SK-N-SH (cell line): ENCODE data around the gene CCDC126. TPM values are rescaled to one million over a fixed set of nuclear protein-coding genes. Genes with fewer than 3 reads are reported as not detected.

Source experiments
- CTCF ChIA-PET: fragments of 300-600, 350-600 bp; formaldehyde crosslinking; extraction: SDS; loops from one replicate; lab custom pipeline; 2021; lab: Yijun Ruan, JAX
- POLR2A ChIA-PET: fragments of 350-600 bp; sonication (Branson Sonifier 250); formaldehyde crosslinking; extraction: SDS; loops from one replicate; lab custom pipeline; 2020; ENCODE audit warnings: antibody characterized with exemption, inconsistent platforms; lab: Yijun Ruan, JAX
- DNase-seq: peaks from one replicate; pipeline ENCODE4 v3.0.0; 2012
- H2AFZ ChIP-seq: fragments of 200-600 bp; sonication (generic); 2 replicates; pipeline ENCODE4 v1.8.1; 2016; ENCODE audit warnings: antibody characterized with exemption, mild to moderate bottlenecking, low read depth
- H3F3A ChIP-seq: fragments of 200-600 bp; sonication (generic); replicated peaks from 2 replicates; pipeline ENCODE3; 2016; ENCODE audit warnings: antibody characterized with exemption, mild to moderate bottlenecking; ENCODE audit not compliant: insufficient read depth
- H3K27ac ChIP-seq, 2 experiments: fragments of 200-500 bp in 1 of 2; fragments of 200-600 bp in 1 of 2; sonication (Bioruptor generic) in 1 of 2; sonication (generic), shearing (Covaris generic) in 1 of 2; 2 replicates each; pipeline versions ENCODE4 v1.5.1 to v1.6.1; 2014 to 2016; ENCODE audit warnings: low read depth in 2 of 2, inconsistent platforms in 1 of 2, low read length in 1 of 2, mild to moderate bottlenecking in 1 of 2, mixed read lengths in 1 of 2
- H3K27me3 ChIP-seq: fragments of 200-600 bp; sonication (generic), shearing (Covaris generic); 2 replicates; pipeline ENCODE4 v1.6.1; 2016; ENCODE audit warnings: mixed run types; ENCODE audit not compliant: insufficient read depth
- H3K36me3 ChIP-seq, 2 experiments: fragments of 200-500 bp in 1 of 2; fragments of 200-600 bp in 1 of 2; sonication (Bioruptor generic) in 1 of 2; sonication (generic) in 1 of 2; replicated peaks in 1 of 2; 2 replicates each; pipeline versions ENCODE3 to v1.5.1; 2014 to 2016; ENCODE audit warnings: low read length in 1 of 2, mild to moderate bottlenecking in 1 of 2; ENCODE audit not compliant: insufficient read depth in 2 of 2, control insufficient read depth in 1 of 2
- H3K4me1 ChIP-seq, 2 experiments: fragments of 200-500 bp in 1 of 2; fragments of 200-600 bp in 1 of 2; sonication (Bioruptor generic) in 1 of 2; sonication (generic), shearing (Covaris generic) in 1 of 2; 2 replicates each; pipeline versions ENCODE4 v1.5.1 to v1.6.1; 2014 to 2016; ENCODE audit warnings: low read depth in 1 of 2, low read length in 1 of 2, mixed run types in 1 of 2; ENCODE audit not compliant: insufficient read depth in 2 of 2, control insufficient read depth in 1 of 2
- H3K4me2 ChIP-seq: fragments of 200-600 bp; sonication (generic), shearing (Covaris generic); 2 replicates; pipeline ENCODE4 v1.6.1; 2017; ENCODE audit warnings: mixed run types
- H3K4me3 ChIP-seq, 2 experiments: fragments of 200-500 bp in 1 of 2; fragments of 200-600 bp in 1 of 2; sonication (Bioruptor generic) in 1 of 2; sonication (generic), shearing (Covaris generic) in 1 of 2; 2 replicates each; pipeline versions ENCODE4 v1.5.1 to v1.8.1; 2014 to 2016; ENCODE audit warnings: low read depth in 2 of 2, inconsistent platforms in 1 of 2, low read length in 1 of 2, mild to moderate bottlenecking in 1 of 2, mixed read lengths in 1 of 2, moderate library complexity in 1 of 2
- H3K79me2 ChIP-seq: fragments of 200-600 bp; sonication (generic); 2 replicates; pipeline ENCODE4 v1.8.1; 2017; ENCODE audit warnings: mild to moderate bottlenecking; ENCODE audit not compliant: insufficient read depth
- H3K9ac ChIP-seq: fragments of 200-600 bp; sonication (generic); 2 replicates; pipeline ENCODE4 v1.6.1; 2017; ENCODE audit warnings: mixed run types
- H3K9me2 ChIP-seq: fragments of 200-600 bp; sonication (generic); 2 replicates; pipeline ENCODE4 v1.6.1; 2017; ENCODE audit warnings: mixed run types
- H3K9me3 ChIP-seq: fragments of 200-600 bp; sonication (generic); 2 replicates; pipeline ENCODE4 v1.6.1; 2017; ENCODE audit warnings: mixed run types, mild to moderate bottlenecking, moderate library complexity
- H4K20me1 ChIP-seq: fragments of 200-600 bp; sonication (generic); 2 replicates; pipeline ENCODE4 v1.6.1; 2017; ENCODE audit warnings: mild to moderate bottlenecking, mixed run types; ENCODE audit not compliant: insufficient read depth
- EP300 ChIP-seq, 2 experiments: IDR thresholded peaks; 2 replicates each; pipeline versions ENCODE4 v1.4.0 to v1.6.1; 2012; ENCODE audit warnings: borderline replicate concordance in 1 of 2, low read depth in 1 of 2, low read length in 1 of 2
- FOSL2 ChIP-seq: IDR thresholded peaks from 2 replicates; pipeline ENCODE4 v1.4.0; 2012; ENCODE audit warnings: low read depth, mild to moderate bottlenecking, moderate library complexity, borderline replicate concordance
- FOXM1 ChIP-seq: IDR thresholded peaks from 2 replicates; pipeline ENCODE4 v1.4.0; 2012; ENCODE audit warnings: low read depth, mild to moderate bottlenecking
- GABPA ChIP-seq: IDR thresholded peaks from 2 replicates; pipeline ENCODE4 v1.4.0; 2012; ENCODE audit warnings: low read depth, mild to moderate bottlenecking
- MEF2A ChIP-seq: IDR thresholded peaks from 2 replicates; pipeline ENCODE4 v1.4.0; 2012; ENCODE audit warnings: low read depth, borderline replicate concordance
- MXI1 ChIP-seq: IDR thresholded peaks from 2 replicates; pipeline ENCODE4 v1.6.1; 2012; ENCODE audit warnings: mild to moderate bottlenecking, low read depth, low read length, improper control_type of control experiment
- NRF1 ChIP-seq: IDR thresholded peaks from 2 replicates; pipeline ENCODE4 v1.6.1; 2012; ENCODE audit warnings: low read depth, mild to moderate bottlenecking, low read length
- POLR2AphosphoS5 ChIP-seq: IDR thresholded peaks from 2 replicates; pipeline ENCODE4 v1.6.1; 2012; ENCODE audit warnings: low read depth, low read length
- RXRA ChIP-seq: IDR thresholded peaks from 2 replicates; pipeline ENCODE4 v1.4.0; 2012; ENCODE audit warnings: low read depth, mild to moderate bottlenecking, borderline replicate concordance
- TAF1 ChIP-seq: IDR thresholded peaks from 2 replicates; pipeline ENCODE4 v1.6.1; 2012; ENCODE audit warnings: low read depth, mild to moderate bottlenecking, low read length, moderate library complexity, borderline replicate concordance
- TCF12 ChIP-seq: IDR thresholded peaks from 2 replicates; pipeline ENCODE4 v1.4.0; 2012
- TEAD4 ChIP-seq: IDR thresholded peaks from 2 replicates; pipeline ENCODE4 v1.4.0; 2012; ENCODE audit warnings: mild to moderate bottlenecking, borderline replicate concordance; ENCODE audit not compliant: insufficient read depth
- polyA plus RNA-seq, 3 experiments: library from polyadenylated mRNA; depleted of rRNA; stranded (reverse); fragments of >200 nt; gene quantifications; 2 replicates each; pipeline ENCODE4 v1.2.3, GENCODE V29; 2012
- TF ChIP-seq, protein P1 (sequence below): fragments of 200-600 bp; sonication (generic); IDR thresholded peaks from 2 replicates; pipeline ENCODE4 v1.6.1; 2017; ENCODE audit warnings: antibody characterized with exemption, mild to moderate bottlenecking, moderate library complexity
- TF ChIP-seq, protein P2 (sequence below): IDR thresholded peaks from 2 replicates; pipeline ENCODE4 v1.4.0; 2012; ENCODE audit warnings: low read depth, borderline replicate concordance
- TF ChIP-seq, protein P3 (sequence below): fragments of 150-350 bp; IDR thresholded peaks from 2 replicates; pipeline ENCODE4 v1.6.1; 2016; ENCODE audit warnings: mild to moderate bottlenecking, low read depth, low read length
- TF ChIP-seq, protein P4 (sequence below): IDR thresholded peaks from 2 replicates; pipeline ENCODE4; 2012

The CCDC126 gene
- polyA plus RNA-seq, 1 of the 3 experiments (the other 2 are of a cell fraction), result 5.5 TPM

DNA sequence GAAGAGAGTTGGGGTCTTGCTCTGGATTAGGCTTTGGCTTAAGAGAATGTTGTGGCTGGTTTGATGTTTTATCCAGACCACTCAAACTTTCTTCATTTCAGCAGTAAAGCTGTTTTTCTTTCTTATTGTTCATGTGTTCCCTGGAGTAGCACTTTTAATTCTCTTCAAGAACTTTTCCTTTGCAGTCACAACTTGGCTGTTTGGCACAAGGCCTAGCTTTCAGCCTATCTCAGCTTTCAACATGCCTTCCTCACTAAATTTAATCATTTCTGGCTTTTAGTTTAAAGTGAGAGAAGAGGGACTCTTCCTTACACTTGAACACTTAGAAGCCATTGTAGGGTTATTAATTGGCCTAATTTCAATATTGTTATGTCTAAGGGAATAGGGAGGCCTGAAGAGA is 18.1 kb downstream of the CCDC126 start:
- H3K79me2 ChIP-seq, result no peaks in the 10 kb centered on the region
- no peaks in the 10 kb centered on the region for H3K4me1 ChIP-seq
- no peak overlapping the region for H3K4me3 ChIP-seq
- no peaks in the 10 kb centered on the region for H3K27me3 ChIP-seq
- H3K9me2 ChIP-seq, result no peaks in the 10 kb centered on the region
- ChIA-PET CTCF (interaction anchor here (1.0 to 1.6 kb wide), 2 partner anchors 83 to 1483 kb away, joined by 3 read pairs; no protein-coding TSS in a partner anchor), POLR2A (no interaction called here)
- TF ChIP-seq MEF2A, result no peak
- no peak for TF ChIP-seq EP300 (IDR thresholded peaks at IDR 0.05; ENCODE audit: borderline replicate concordance in 1 of 2, low read depth in 1 of 2, low read length in 1 of 2)
- TF ChIP-seq NRF1, result no peak
- TF ChIP-seq GABPA, result no peak
- TF ChIP-seq FOXM1, result no peak
- TF ChIP-seq, protein P1, sequence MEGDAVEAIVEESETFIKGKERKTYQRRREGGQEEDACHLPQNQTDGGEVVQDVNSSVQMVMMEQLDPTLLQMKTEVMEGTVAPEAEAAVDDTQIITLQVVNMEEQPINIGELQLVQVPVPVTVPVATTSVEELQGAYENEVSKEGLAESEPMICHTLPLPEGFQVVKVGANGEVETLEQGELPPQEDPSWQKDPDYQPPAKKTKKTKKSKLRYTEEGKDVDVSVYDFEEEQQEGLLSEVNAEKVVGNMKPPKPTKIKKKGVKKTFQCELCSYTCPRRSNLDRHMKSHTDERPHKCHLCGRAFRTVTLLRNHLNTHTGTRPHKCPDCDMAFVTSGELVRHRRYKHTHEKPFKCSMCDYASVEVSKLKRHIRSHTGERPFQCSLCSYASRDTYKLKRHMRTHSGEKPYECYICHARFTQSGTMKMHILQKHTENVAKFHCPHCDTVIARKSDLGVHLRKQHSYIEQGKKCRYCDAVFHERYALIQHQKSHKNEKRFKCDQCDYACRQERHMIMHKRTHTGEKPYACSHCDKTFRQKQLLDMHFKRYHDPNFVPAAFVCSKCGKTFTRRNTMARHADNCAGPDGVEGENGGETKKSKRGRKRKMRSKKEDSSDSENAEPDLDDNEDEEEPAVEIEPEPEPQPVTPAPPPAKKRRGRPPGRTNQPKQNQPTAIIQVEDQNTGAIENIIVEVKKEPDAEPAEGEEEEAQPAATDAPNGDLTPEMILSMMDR, result no peak
- TF ChIP-seq RXRA, result no peak
- no peak for TF ChIP-seq TEAD4
- TF ChIP-seq MXI1, result no peak
- TF ChIP-seq, protein P2, sequence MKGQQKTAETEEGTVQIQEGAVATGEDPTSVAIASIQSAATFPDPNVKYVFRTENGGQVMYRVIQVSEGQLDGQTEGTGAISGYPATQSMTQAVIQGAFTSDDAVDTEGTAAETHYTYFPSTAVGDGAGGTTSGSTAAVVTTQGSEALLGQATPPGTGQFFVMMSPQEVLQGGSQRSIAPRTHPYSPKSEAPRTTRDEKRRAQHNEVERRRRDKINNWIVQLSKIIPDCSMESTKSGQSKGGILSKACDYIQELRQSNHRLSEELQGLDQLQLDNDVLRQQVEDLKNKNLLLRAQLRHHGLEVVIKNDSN, result no peak
- no peak for TF ChIP-seq TCF12
- no peak for TF ChIP-seq TAF1
- no peak for TF ChIP-seq FOSL2
- TF ChIP-seq, protein P3, sequence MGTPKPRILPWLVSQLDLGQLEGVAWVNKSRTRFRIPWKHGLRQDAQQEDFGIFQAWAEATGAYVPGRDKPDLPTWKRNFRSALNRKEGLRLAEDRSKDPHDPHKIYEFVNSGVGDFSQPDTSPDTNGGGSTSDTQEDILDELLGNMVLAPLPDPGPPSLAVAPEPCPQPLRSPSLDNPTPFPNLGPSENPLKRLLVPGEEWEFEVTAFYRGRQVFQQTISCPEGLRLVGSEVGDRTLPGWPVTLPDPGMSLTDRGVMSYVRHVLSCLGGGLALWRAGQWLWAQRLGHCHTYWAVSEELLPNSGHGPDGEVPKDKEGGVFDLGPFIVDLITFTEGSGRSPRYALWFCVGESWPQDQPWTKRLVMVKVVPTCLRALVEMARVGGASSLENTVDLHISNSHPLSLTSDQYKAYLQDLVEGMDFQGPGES, result no peak
- no peak for TF ChIP-seq POLR2AphosphoS5
- TF ChIP-seq, protein P4, sequence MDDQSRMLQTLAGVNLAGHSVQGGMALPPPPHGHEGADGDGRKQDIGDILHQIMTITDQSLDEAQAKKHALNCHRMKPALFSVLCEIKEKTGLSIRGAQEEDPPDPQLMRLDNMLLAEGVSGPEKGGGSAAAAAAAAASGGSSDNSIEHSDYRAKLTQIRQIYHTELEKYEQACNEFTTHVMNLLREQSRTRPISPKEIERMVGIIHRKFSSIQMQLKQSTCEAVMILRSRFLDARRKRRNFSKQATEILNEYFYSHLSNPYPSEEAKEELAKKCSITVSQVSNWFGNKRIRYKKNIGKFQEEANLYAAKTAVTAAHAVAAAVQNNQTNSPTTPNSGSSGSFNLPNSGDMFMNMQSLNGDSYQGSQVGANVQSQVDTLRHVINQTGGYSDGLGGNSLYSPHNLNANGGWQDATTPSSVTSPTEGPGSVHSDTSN, result no peak
- TF ChIP-seq, all 33 proteins: peak for 0
- DNase-seq, result no peak
- Histone ChIP-seq H3K36me3 (peaks cover 0 to 19% of the 10 kb centered on the region in 2 experiments), H3K27ac (no peak overlapping the region), H2AFZ (no peak overlapping the region), H4K20me1 (no peaks in the 10 kb centered on the region), H3K4me2 (no peak overlapping the region), H3K9ac (no peak overlapping the region), H3K9me3 (peaks cover 6% of the 10 kb centered on the region; the same call in 1 of the 2 replicates), H3F3A (no peaks in the 10 kb centered on the region)
